HG02973 (cell line): ENCODE data around the gene COPA.

Experiments
- ATAC-seq: cut with Tn5 transposase; IDR thresholded peaks from one replicate; pipeline ENCODE4 v1.9.1; 2021; ENCODE audit warnings: moderate library complexity; ENCODE audit not compliant: unreplicated experiment

The COPA gene

DNA sequence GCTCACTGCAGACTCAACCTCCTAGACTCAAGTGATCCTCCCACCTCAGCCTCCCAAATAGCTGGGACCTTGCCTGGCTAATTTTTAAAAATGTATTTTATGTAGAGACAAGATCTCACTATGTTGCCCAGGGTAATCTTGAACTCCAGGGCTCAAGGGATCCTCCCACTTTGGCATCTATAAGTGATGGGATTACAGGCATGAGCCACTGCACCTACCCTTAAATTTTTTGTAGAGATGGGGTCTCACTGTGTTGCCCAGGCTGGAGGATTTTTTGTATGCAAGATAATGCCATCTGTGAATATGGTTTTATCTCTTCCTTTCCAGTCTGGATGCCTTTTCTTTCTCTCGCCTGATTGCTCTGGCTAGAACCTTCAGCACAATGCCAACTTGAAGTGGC, 72.0 kb downstream of the COPA start:
- no peak for ATAC-seq

DNA sequence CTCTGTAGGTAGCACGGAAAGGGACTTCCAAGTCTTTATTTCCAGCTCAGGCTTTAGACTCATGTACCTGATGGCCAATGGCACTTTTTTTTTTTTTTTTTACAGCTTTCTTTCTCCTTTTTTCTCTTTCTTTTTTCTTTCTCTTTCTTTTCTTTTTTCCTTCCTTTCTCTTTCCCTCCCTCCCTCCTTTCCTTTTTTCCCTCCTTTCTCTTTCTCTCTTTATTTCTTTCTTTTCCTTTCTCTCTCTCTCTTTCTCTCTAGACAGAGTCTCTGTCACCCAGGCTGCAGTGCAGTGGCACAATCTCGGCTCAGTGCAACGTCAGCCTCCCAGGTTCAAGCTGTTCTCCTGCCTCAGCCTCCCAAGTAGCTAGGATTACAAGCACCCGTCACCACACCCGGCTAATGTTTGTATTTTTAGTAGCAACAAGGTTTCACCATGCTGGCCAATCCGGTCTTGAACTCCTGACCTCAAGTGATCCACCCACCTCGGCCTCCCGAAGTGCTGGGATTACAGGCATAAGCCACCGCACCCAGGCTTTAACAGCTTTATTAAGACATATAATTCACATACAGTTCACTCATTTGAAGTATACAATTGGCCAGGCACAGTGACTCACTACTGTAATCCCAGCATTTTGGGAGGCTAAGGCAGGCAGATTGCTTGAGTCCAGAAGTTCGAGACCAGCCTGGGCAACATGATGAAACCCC, 75.6 kb downstream of the COPA start:
- ATAC-seq = no peak

DNA sequence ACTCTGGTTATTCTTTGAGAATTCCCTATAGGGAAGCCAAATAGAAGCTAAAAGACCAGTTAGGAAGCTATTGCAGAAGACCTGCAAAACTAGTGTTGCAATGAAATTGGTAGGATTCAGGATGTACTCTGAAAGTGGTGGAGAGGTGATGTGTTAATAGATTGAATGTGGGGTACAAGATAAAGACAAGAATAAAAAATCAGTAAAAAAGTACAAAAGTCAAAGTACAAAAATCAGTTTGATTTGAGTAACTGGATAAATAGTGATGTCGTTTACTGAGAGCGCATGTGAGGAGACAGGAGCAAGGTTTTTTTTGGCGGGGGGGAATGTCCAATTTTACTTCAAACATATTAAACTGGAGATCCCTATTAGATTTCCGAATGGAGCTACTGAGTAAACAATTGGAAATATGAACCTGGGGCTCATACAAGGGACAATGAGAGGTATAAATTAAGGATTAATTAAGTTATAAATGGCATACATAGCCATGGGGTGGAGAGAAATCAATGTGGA, 78.2 kb downstream of the COPA start:
- no peak for ATAC-seq

DNA sequence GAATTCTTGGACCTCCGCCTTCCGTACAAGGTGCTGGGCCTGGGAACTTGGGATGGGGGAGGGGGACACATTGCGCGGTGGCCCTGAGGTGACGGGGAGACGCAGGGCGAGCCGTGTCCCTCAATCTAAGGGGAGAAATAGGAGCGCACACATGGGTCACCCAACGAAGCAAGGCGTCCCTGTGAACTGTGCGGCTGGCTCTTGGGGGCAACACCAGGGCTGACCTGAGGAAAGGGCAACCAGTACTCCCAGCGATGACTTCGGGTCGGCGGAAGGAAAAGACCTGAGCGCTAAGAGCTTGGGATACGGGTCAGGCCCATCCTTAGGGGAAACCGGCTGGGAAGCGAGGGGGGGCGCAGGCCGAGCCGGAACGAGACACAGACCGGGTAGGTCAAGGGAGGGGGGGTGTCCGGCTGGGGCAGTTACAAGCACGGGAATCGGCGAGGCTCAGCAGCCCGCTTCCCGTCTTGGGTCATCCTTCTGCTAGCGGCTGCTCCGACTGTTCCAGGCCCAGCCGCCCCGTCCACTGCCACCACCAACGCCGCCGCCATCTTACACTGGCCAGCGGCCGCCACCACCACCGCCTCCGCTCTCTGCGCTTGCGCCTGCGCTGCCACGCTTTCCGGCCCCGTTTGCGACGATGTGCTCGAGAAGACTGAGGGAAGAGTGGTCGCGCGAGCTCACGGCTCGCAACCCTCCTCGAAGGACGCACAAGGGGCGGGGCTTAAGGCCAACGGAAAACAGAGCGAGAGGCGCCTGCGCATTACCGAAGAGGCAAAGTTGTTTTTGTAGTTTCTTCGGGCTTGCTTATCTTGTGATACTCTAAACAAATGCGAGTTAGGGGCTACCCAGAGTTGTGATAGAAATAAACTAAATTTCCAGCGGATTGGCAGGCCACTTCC, 80.9 kb downstream of the COPA start, which contains the start of gene DCAF8:
TSS of gene DCAF8 (minus strand) at position 657 of the 902 bp plus-strand sequence. CDS start 18,541 bp downstream, outside the sequence.
- peak; percentile 71 for ATAC-seq

DNA sequence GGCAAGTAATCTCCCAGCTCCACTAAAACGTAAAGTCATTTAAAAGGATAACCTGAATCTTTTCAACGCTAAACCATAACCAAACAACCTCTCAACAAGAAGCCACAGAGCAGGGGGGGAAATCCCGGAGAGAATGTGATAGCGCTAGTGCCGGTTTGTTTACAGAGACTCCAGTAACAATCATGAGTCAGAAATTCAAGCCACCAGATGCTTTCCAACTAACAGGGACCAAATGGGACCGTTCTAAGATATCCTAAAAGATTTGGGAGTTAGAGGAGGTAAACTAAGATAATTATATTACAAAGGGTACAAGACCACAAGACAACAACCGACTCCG, 81.5 kb downstream of the COPA start:
- peak; percentile 36 for ATAC-seq

DNA sequence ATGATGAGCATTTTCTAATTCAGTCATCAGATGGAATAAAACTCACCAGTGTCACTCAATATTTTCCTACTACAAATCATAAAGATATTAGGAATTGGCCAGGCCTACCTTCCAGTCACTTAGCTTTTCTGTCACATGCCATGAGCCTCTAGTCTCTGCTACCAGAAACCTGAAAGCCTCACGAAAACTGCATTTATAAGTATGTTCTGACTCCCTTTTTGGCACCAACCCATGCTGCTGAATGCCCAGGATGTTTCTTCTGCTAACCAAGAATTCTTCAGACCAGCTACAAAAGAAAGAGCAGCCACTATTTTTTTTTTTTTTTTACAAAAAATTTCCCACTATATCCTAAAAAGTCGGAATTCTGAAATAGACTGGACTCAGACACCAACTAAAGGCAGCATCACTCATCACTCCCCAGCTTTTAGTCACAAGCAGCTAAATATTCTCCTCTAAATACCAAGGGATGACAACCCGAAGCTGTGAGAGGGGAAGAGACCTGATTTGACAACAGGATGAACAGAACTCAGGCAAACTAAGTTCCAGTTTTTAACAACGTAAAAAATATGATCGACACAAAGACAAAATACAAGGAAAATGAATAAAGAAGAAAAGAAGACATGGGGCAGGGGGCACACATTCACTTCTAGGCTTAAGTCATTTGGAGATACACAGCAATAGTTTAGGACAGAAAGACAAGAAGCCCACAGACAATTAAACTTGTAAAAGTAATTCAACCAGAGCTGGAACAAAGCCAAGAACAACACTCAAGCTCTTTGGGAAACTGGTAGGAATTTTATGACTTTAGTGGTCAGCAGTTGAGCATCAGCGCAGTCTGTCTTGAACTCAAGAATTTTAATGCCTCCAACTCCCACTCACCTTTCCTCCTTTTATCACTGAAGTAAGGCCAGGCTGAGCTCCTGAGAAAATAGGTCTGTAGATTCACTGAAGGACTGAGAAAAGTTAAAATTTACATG, 82.4 kb downstream of the COPA start:
- ATAC-seq = no peak

DNA sequence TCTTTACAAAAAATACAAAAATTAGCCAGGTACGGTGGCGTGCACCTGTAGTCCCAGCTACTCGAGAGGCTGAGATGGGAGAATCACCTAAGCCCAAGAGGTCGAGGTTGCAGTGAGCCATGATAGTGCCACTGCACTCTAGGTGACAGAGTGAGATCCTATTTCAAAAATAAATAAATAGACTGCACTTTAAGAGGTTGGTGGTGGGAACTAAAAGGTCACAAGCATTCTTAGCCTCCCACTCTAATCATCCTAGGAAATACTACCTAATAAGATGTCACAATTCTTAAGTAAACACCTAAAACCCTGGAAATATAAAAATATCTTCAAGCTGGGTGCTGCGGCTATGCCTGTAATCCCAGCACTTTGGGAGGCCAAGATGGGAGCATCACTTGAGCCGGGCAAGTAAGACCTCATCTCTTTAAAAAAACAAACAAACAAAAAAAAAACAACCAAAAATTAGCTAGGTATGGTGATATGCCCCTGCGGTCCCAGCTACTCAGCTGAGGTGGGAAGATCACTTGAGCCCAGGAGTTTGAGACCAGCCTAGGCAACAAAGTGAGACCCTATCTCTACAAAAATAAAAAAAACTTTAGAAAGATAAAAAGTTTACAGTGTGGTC, 84.8 kb downstream of the COPA start:
- ATAC-seq = no peak

DNA sequence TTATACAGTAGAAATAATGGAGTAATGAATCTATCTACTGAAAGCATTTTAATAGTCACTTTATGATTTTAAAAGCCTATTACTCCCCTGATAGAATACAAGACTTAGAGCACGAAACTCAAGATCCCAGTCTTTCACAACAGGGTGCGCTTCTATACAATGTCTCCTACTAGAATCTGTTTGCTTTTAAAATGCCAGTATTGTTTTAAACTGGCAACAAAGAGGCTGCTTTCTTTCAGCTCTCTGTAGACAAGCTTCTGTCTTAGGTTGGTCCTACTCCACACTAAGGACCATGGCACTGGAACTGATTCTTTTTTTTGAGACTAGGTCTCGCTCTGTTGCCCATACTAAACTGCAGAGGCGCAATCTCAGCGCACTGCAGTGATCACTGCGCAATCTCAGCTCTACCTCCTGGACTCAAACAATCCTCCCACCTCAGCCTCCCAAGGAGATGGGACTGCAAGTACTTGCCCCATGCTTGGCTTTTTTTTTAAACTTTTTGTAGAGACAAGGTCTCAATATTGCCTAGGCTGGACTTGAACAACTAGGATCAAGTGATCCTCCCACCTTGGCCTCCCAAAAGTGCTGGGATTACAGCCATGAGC, 85.5 kb downstream of the COPA start:
- no peak for ATAC-seq

DNA sequence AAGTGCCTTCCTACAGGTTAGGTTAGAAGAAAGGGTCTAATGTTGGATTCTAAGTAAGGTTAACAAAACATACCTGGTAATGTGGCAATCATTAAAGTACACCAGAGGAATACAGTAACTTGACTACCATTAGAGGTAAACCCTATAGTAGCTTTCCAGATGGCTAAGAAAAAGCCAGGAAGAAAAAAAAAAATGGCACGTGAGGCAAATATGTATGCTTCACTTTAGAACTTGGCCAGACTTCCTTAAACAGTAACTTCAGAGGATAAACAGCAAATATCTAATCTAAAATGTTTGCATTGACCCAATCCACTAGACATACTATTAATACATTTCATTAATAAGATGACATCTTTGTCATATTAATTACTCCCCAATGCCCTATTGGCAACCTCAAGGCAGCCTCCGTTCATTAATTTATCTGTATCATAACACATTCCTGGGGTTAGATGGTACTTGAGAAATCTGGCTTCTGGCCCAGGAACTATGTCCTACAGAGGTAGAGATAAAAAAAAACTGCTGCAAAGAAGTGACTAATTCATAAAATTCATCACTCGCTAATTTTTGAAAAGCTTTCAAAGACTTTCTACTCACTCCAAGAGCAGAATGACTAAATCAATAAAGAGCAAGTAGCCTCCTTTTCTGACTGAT, 86.5 kb downstream of the COPA start:
- no peak for ATAC-seq

DNA sequence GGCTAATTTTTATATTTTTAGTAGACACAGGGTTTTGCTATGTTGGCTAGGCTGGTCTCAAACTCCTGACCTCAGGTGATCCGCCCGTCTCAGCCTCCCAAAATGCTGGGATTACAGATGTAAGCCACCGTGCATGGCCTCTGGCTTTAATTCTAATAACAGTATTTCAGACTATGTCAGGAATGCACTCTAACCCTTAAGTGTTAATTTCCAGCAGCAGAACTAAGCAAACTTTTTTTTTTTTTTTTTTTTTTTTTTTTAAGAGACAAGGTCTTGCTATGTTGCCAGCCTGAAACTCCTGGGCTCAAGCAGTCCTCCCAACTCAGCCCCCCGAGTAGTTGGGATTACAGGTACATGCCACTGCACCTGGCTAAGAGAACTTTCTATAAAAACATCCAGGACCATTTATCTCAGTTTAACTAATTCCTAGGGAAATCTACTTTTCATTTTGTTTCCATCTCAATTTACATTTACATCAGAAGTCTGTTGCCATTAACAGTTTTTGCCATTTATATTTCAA, 87.2 kb downstream of the COPA start:
- no peak for ATAC-seq

DNA sequence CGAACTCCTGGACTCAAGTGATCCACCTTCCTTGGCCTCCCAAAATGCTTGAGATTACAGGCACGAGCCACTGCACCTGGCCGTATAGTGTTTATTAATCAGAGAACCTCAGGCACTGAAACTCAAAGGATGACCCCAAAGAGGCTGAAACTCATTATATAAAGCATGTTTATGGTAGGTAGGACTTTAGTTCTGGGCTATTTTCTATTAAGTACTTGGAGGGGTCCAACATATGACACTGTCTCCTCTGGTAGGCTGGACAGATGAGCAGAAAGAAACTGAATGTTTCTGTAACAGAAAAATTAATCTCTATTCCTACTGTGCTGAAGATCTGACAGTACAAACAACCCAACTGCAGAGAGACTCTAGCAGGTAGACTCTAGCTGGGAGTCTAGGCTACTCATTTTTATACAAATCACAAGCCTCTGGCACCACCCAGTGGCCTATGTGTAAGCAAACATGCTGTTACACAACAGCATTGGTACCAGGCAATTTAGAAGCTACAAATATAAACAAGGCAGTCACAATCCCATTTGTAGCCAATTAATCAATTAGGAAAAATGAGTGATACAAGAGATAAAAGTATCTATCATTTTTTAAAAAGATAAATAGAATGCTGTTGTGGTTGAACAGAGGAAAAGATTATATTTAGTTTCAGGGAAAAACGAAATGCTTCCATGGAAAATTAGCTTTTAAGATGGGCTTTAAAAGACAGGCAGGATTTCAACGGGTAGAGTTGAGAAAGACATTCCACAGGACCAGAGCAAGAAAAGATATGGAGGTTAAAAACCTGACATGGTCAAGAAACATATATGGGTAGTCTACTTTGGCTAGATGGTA, 91.1 kb downstream of the COPA start:
- no peak for ATAC-seq

DNA sequence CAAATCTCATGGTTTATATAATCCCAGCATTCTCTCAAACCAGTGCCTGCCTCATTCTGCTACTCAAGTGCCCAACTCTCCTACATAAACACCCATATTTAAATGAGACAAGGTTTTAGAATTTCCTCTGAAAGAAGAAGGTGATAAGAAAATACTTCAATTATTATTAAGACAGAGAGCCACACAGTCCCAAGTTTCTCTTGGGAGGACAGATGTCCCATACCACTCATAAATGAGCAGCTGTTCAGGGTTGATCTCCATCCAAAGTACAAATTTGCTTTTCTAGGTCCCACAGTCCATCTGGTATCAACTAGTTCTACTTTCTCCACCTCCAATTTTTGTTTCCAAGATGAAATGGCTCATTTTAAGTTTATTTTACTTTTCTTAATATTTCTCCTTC, 92.0 kb downstream of the COPA start:
- no peak for ATAC-seq

DNA sequence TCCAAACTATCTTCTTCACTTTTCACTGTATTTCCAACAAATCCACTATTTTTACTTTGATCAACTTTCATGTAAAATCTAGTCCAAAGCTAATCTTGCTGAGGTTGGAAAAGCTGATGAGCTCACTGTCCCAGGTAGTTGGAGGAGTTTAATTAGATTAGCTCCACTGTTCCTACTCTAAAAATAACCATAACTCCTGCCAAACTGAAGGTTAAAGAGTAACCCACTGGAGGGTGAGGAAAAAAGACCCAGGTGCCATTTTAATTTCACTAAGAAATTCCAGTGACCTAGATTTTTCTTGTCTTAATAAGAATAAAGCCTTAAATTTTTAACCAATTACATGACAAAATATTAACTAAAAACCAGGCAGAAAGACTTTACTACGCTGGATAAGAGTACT, 96.0 kb downstream of the COPA start:
- ATAC-seq = no peak

DNA sequence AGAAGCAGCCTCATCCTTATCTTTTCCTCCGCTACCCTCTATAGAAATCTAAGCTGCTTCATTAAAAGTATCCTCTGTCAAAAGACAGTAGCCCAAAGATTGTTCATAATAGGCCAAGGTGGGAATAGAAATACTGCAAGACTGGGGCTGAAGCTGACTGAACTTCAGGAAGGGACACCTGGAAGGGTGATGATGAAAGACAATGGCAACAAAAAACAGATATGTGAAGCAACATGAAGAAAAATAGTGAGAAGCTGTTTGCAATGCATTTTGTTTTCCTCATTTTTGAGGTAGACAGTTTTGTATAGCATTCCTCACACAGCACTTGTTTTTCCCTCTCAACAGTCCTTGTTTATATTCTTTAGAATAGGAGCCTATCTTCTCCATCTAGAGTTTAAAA, 97.6 kb downstream of the COPA start:
- no peak for ATAC-seq

DNA sequence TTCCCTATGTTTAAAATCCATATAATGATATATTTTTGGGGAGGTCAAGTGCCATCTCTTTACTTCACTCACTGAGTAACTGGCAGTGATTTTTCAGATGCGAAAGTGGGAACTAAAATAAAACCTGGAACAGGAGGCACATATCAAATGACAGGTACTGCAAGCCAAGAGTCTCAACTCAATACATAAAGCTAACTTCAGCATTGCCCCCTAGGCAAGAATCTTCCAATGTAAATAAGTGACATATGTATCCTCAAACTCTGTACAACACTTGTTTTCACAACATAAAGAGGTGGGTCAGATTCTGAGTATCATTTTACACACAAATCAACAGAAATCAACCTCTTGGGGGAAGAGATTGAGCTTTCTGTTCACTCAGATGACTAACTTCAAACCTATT, 98.8 kb downstream of the COPA start:
- ATAC-seq = no peak

DNA sequence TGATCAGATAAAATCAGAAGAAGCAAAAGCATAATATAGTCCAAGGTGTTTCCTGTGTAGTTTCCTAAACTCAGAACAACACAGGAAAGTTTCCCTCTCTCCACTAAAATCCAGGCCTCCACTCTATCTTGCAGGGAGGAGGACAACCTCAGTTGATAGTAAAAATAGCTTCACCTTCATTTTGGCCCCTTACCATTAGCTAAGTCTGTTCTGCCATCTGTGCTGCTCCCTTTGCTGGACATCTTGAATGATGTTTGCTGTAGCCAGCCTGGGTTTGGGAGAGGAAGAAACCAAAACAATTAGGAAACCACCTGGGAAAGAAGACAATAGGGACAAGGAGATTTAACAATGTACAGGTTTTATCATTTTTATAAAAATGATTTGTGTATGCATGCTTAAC, 99.3 kb downstream of the COPA start:
- ATAC-seq = no peak

DNA sequence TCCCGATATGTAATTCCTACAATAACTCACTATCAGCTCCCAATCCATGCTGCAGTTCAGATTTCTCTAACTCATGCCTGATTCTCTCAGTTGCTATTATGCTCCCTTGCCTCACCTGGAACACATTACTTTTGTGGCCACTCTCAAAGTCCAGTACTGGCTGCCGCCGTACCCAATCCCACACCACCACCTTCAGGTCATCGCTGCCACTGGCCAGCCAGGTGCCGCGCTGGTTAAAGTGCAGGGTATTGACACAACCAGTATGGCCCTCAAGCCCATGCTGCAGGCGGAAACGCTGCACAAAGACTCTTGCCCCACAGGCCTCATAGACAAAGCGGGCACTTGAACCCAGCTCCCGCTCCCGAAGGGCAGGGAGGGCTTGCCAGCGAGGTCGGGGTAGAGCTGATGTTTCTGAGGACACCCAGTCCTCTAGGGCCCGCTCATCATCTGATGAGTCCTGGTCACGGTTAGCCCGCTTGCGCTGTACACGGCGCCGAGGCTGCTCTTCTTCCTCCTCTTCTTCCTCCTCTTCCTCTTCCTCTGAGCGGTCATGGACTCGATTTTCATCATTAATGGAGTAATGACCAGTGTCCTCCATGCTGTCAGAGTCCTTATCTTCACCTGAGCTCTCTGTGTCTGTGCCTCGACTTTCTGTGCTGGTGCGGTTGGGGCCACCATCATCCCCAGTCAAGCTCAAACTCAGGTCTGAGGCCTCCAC, 103.3 kb downstream of the COPA start:
- no peak for ATAC-seq
